Fibroblast of lung (primary cell): ENCODE data around the gene GABPB1. TPM values are rescaled to one million over a fixed set of nuclear protein-coding genes. Genes with fewer than 3 reads are reported as not detected.

ENCODE experiments used
- DNase-seq, 2 donors: peaks; one replicate each; pipeline versions ENCODE4 v3.0.0 to v3.0.0-alpha.2; 2010; ENCODE audit warnings: low read depth in 2 of 2
- H2AFZ ChIP-seq: 2 replicates; pipeline ENCODE4 v1.5.1; 2012; ENCODE audit warnings: low read length, control low read depth, inconsistent platforms
- H3K27ac ChIP-seq: 2 replicates; pipeline ENCODE4 v1.5.1; 2011; ENCODE audit warnings: low read length, control low read depth; ENCODE audit not compliant: insufficient read depth
- H3K27me3 ChIP-seq: 2 replicates; pipeline ENCODE4 v1.5.1; 2011; ENCODE audit warnings: mild to moderate bottlenecking, low read length; ENCODE audit not compliant: control insufficient read depth, insufficient read depth
- H3K36me3 ChIP-seq: 2 replicates; pipeline ENCODE4 v1.5.1; 2011; ENCODE audit warnings: low read length; ENCODE audit not compliant: control insufficient read depth, insufficient read depth
- H3K4me1 ChIP-seq: 2 replicates; pipeline ENCODE4 v1.5.1; 2011; ENCODE audit warnings: low read length; ENCODE audit not compliant: control insufficient read depth, insufficient read depth; ENCODE audit errors: extremely low read depth
- H3K4me2 ChIP-seq: 2 replicates; pipeline ENCODE4 v1.5.1; 2011; ENCODE audit warnings: low read length, control low read depth; ENCODE audit not compliant: insufficient read depth; ENCODE audit errors: extremely low read depth
- H3K4me3 ChIP-seq, 4 experiments: fragments of 200-600 bp in 1 of 4; sonication (generic) in 1 of 4; replicated peaks in 1 of 4; 2 replicates each; pipeline ENCODE4 v1.5.1; 2011 to 2016; ENCODE audit warnings: low read length in 4 of 4, low read depth in 3 of 4, mild to moderate bottlenecking in 3 of 4, control low read depth in 2 of 4, inconsistent platforms in 1 of 4, mixed read lengths in 1 of 4; ENCODE audit not compliant: insufficient read depth in 1 of 4; ENCODE audit errors: control extremely low read depth in 1 of 4
- H3K79me2 ChIP-seq: 2 replicates; pipeline ENCODE4 v1.5.1; 2012; ENCODE audit warnings: mild to moderate bottlenecking, low read length, inconsistent platforms; ENCODE audit not compliant: control insufficient read depth, insufficient read depth
- H3K9ac ChIP-seq: 2 replicates; pipeline ENCODE4 v1.5.1; 2011; ENCODE audit warnings: mild to moderate bottlenecking, low read length, control low read depth; ENCODE audit not compliant: insufficient read depth
- H3K9me3 ChIP-seq: 2 replicates; pipeline ENCODE4 v1.5.1; 2012; ENCODE audit warnings: low read depth, low read length; ENCODE audit not compliant: control insufficient read depth, insufficient read depth
- H4K20me1 ChIP-seq: 2 replicates; pipeline ENCODE4 v1.5.1; 2011; ENCODE audit warnings: low read length; ENCODE audit not compliant: control insufficient read depth, insufficient read depth; ENCODE audit errors: extremely low read depth
- EZH2 ChIP-seq: IDR thresholded peaks from 2 replicates; pipeline ENCODE4 v1.5.1; 2012; ENCODE audit warnings: low read length, control low read depth, mild to moderate bottlenecking; ENCODE audit errors: missing control alignments
- polyA plus RNA-seq, 2 donors: library from polyadenylated mRNA; depleted of rRNA in 1 of 2; stranded (reverse) in 1 of 2; unstranded in 1 of 2; fragments of >200 nt; gene quantifications; 2 replicates each; pipeline ENCODE4 v1.2.1, GENCODE V29; 2011 to 2012; ENCODE audit warnings: missing spikeins in 1 of 2
- total RNA-seq: library from RNA; depleted of rRNA; stranded (reverse); fragments of >200 nt; gene quantifications from 2 replicates; pipeline ENCODE4 v1.2.1, GENCODE V29; 2014
- TF ChIP-seq, protein P1 (sequence below), 2 donors: IDR thresholded peaks in 1 of 2; conservative IDR thresholded peaks in 1 of 2; 1 replicate in 1 of 2; 2 replicates in 1 of 2; pipeline ENCODE4 v1.5.1; 2011 to 2012; ENCODE audit warnings: low read length in 2 of 2, control low read depth in 1 of 2, inconsistent platforms in 1 of 2, low read depth in 1 of 2, mild to moderate bottlenecking in 1 of 2

GABPB1 gene
- total and polyA plus RNA-seq, 2 donors (not counting 1 experiment from before 2014, with no cell fraction given) = 25.4 to 40.1 TPM

DNA sequence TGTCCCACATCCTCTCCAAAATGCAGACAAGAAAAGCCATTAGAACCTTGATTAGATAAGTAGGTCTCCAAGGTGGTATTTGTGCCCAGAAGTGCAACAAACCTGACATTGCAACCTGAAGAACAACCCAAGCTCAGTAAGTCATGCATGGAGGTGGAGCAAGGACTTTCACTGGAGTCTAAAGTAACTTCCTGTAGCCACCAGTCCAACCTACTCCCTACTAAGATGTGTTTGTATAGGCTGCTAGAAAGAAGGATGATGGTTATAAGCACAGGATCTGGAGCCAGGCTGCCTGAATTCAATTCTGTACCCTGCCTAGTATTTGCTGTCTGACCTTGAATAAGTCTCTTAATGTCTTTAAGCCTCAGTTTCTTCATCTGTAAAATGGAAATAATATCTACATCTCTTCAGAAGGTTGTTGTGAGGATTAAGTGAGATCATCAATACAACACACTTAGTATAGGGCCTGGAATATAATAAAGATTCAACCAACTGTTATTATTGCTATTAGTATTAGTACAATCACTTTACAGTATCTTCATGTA lies 121.7 kb downstream of the GABPB1 start:
- Histone ChIP-seq H3K9me3 (no peaks in the 10 kb centered on the region), H3K36me3 (no peaks in the 10 kb centered on the region), H3K9ac (no peak overlapping the region), H3K79me2 (no peaks in the 10 kb centered on the region), H2AFZ (no peak overlapping the region), H3K4me2 (no peak overlapping the region), H3K27ac (no peak overlapping the region), H3K27me3 (no peaks in the 10 kb centered on the region), H3K4me3 (no peak overlapping the region), H3K4me1 (no peaks in the 10 kb centered on the region), H4K20me1 (no peaks in the 10 kb centered on the region)
- TF ChIP-seq, protein P1, sequence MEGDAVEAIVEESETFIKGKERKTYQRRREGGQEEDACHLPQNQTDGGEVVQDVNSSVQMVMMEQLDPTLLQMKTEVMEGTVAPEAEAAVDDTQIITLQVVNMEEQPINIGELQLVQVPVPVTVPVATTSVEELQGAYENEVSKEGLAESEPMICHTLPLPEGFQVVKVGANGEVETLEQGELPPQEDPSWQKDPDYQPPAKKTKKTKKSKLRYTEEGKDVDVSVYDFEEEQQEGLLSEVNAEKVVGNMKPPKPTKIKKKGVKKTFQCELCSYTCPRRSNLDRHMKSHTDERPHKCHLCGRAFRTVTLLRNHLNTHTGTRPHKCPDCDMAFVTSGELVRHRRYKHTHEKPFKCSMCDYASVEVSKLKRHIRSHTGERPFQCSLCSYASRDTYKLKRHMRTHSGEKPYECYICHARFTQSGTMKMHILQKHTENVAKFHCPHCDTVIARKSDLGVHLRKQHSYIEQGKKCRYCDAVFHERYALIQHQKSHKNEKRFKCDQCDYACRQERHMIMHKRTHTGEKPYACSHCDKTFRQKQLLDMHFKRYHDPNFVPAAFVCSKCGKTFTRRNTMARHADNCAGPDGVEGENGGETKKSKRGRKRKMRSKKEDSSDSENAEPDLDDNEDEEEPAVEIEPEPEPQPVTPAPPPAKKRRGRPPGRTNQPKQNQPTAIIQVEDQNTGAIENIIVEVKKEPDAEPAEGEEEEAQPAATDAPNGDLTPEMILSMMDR (conservative IDR thresholded peaks at IDR 0.05 in 1 of 2, IDR thresholded peaks at IDR 0.05 in 1 of 2; ENCODE audit: low read depth in 1 of 2, low read length in 2 of 2) = no peak
- TF ChIP-seq EZH2 = no peak
- no peak for DNase-seq

DNA sequence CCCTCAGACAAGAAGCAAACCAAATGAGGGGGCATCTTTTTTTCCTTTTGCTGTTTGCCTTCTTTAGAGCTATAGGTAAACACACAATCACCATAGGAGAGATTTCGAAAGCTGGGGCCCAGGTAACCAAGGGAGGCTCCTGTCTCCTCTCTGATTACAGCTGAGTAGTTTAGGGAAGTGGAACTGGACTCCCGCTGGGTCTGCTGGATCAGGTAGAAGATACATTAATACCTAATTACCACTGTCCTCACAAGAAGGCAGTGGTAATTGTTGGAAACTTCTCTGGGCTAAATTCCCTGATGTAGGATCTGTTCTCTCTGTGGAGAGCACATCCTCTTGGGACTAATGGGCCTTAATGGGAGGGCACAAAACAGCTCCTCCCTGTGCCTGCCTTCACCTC lies 122.2 kb downstream of the GABPB1 start:
- no peak for DNase-seq
- no peak overlapping the region for H3K4me3 ChIP-seq
- no peak overlapping the region for H3K9ac ChIP-seq
- no peaks in the 10 kb centered on the region for H3K4me1 ChIP-seq
- H3K79me2 ChIP-seq = no peaks in the 10 kb centered on the region
- TF ChIP-seq, protein P1 (conservative IDR thresholded peaks at IDR 0.05 in 1 of 2, IDR thresholded peaks at IDR 0.05 in 1 of 2; ENCODE audit: low read depth in 1 of 2, low read length in 2 of 2) = no peak
- no peak for TF ChIP-seq EZH2
- H3K27me3 ChIP-seq = no peaks in the 10 kb centered on the region
- no peaks in the 10 kb centered on the region for H4K20me1 ChIP-seq
- H2AFZ ChIP-seq = no peak overlapping the region
- H3K9me3 ChIP-seq = no peaks in the 10 kb centered on the region
- H3K4me2 ChIP-seq = no peak overlapping the region
- H3K36me3 ChIP-seq = no peaks in the 10 kb centered on the region
- H3K27ac ChIP-seq = no peak overlapping the region

DNA sequence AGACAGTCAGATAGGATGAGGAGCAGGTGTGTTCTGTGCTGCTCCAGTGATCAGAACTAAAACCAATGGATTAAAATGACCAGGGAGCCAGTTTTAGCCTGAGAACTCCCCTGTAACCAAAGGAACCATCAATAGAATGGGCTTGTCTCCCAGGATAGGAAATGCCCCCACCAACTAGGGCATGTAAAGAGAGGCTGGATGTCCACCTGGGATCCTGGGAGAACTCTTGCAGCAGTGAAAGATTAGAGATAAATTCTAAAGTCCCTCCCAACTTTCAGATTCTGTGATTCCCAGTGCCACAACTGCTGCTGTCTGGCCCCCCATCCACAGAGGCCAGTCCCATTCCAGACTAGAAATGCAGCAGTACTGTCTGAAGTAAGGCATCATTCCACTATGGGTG lies 123.2 kb downstream of the GABPB1 start:
- H3K4me2 ChIP-seq = no peak overlapping the region
- H3K36me3 ChIP-seq = no peaks in the 10 kb centered on the region
- no peak overlapping the region for H3K9ac ChIP-seq
- no peaks in the 10 kb centered on the region for H3K79me2 ChIP-seq
- no peak overlapping the region for H3K27ac ChIP-seq
- no peaks in the 10 kb centered on the region for H3K4me1 ChIP-seq
- H2AFZ ChIP-seq = no peak overlapping the region
- H4K20me1 ChIP-seq = no peaks in the 10 kb centered on the region
- no peak for DNase-seq
- no peaks in the 10 kb centered on the region for H3K9me3 ChIP-seq
- no peaks in the 10 kb centered on the region for H3K27me3 ChIP-seq
- no peak overlapping the region for H3K4me3 ChIP-seq
- TF ChIP-seq, protein P1 (conservative IDR thresholded peaks at IDR 0.05 in 1 of 2, IDR thresholded peaks at IDR 0.05 in 1 of 2; ENCODE audit: low read depth in 1 of 2, low read length in 2 of 2) = no peak
- TF ChIP-seq EZH2 = no peak
